ENCODE measurements around the gene RECQL5. TPM values are rescaled to one million over a fixed set of nuclear protein-coding genes. Genes with fewer than 3 reads are reported as not detected.

The RECQL5 gene
- polyA plus RNA-seq, 4 donors, result 23.0 to 62.8 (median 36.7) TPM

DNA sequence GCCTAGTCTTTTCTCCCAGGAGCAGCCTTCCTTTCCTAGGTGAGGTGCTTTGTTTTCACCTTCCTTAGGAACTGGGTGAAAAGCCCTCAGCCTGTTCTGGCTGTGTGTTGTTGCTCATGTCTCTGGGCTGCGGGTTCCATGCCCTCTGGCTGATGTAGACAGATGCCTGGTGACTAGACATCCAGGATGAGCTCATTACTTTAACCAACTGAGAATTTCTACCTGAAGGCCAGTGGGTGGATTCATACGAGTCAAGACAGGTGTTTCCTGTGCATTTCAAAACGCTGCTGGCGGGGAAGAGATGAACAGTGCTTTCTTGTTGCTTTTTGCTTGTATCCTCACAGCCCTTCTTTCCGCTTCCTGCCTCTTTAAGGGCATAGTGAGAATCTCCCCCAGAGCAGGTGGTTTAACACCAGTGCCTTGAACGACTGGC lies 22.5 kb upstream of the RECQL5 start:
- no peak for DNase-seq (ENCODE audit: low read depth in 4 of 4, low spot score in 3 of 4)

DNA sequence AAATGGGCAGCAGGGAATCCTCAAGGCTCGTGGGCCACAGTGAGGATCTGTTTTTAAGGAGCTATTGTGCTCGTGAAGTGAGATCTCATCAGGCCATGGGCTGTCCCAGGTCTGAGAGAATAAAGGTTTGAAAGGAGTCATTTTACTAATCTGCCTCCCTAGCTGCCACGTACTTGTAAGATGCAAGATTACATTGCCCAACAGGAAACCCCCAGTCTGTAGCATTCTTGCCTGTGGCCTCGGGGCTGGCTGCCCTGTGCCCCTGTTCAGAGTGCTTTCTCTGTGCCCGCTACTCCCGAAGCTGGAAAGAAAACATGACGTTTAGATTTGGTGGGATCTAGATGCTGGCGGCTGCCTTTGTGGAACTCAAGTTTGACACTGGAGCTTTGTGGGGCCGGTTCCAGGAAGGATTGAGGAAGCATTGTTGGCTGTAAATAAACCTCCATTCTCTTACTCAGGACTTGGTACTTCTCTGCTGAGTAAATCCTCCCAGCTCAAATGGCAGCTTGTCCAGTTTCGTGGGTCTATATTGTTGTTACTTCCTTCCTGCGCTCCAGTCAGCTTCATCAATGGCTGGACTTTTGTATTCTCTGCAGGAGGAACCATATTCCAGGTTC lies 21.4 kb upstream of the RECQL5 start:
- DNase-seq (ENCODE audit: low read depth in 4 of 4, low spot score in 3 of 4), result no peak

DNA sequence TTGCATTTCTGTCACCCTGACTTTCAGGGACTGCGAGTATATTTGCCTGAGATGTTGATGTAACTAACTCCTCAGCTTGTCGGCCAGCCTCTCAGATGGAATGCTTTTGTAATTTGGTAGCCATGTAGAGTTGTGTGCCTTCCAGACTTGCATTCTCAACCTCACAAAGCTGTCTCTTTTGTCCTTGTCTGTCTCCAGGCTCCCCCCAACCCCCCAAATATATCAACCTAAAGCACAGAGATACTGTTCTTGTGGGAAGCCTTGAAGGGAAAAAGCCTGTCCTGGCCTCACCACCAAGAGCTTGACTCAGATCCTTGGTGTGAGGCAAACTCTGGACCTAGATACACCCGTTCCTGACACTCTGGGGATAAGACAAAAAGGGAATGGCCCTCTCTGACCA lies 18.5 kb upstream of the RECQL5 start:
- no peak for DNase-seq (ENCODE audit: low read depth in 4 of 4, low spot score in 3 of 4)

DNA sequence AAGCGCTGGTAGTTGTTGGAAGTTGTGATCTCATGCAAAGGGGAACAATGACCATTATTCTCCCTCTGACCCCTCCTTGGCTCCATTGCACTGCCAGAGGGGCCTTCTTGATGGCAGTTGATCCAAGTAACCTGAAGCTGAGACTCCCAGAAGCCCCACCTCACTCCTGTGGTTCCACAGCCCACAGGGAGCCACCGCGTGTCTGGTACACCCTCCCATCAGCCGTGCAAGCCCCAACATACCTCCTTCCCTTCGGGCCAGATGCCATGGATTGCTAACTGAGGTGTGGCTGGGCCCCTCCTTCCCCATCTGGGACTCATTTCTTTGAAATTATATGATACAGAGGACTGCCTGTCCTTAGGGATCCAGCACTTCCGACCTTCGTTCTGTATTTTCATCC lies 18.0 kb upstream of the RECQL5 start:
- no peak for DNase-seq (ENCODE audit: low read depth in 4 of 4, low spot score in 3 of 4)

DNA sequence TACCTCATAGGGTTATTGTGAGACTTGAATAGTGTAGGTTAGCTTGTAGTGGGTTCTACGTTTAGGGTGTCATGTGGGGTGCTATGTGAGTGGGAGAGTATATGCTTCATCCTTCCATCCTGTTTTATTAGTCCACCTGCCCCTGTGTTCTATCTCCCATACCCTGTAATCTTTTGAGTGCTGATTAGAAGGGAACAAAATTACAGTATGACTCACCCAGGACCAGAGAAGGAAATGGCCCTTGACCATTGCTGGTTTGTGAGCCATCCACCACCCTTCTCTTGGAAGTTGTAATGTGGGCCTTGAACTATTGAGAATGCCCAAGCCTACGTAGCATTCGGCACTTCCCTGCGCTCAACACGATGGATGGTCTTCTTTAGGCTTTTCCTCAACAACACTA lies 17.3 kb upstream of the RECQL5 start:
- no peak for DNase-seq (ENCODE audit: low read depth in 4 of 4, low spot score in 3 of 4)

DNA sequence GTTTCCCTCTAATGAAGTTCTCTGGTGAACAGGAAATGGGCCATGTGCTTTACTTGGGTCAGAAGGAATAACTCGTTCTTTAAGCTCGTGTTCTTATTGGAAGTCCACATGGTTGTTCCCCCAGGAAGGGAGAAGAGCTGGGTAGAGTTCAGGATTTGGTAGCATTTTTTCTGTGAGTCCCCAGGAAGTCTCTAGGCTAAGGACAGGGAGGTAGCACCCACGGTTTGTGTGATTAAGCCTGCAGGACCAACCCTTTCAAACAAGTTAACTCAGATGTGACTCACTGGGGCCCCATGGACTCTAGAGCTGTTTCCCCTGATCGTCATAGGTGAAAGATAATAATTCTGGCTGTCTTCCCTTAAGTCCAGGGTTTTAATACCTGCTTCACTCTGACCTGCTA lies 16.6 kb upstream of the RECQL5 start:
- DNase-seq (ENCODE audit: low read depth in 4 of 4, low spot score in 3 of 4), result no peak

DNA sequence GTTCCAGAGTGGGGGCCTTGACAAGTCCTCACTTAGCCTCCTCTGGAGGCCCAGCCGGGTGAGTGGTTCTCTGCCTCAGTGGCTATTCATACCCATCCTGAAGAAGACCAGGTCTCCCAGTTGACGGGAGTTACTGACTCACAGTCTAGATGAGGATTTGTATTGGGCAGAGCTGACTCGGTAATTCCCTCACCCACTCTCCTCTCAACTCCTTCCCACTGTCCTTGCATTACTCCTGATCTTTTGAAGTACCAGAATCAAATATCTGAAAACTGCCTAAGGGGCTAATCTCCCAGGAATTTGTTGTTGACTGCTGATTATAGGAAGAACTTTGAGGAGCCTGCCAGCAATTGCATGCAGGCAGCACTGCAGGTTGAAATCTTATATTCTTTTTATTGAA lies 14.3 kb upstream of the RECQL5 start:
- no peak for DNase-seq (ENCODE audit: low read depth in 4 of 4, low spot score in 3 of 4)

DNA sequence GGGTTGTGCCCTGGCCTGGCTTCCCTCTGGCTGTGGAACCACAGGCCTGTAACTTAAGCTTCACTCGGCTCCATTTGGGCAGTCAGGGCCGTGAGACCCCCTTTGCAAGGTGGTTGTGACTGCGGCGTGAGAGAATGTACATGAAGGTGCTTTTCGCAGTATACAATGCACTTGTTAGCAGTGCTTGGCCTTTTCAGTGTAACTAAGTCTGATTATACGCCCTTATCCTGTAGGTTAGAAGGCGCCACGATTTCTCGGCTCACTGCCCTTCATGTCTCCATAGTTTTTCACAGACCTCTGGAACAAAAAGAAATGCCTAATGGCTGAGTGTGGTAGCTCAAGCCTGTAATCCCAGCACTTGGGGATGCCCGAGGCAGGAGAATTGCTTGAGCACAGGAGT lies 13.5 kb upstream of the RECQL5 start:
- no peak for DNase-seq (ENCODE audit: low read depth in 4 of 4, low spot score in 3 of 4)

DNA sequence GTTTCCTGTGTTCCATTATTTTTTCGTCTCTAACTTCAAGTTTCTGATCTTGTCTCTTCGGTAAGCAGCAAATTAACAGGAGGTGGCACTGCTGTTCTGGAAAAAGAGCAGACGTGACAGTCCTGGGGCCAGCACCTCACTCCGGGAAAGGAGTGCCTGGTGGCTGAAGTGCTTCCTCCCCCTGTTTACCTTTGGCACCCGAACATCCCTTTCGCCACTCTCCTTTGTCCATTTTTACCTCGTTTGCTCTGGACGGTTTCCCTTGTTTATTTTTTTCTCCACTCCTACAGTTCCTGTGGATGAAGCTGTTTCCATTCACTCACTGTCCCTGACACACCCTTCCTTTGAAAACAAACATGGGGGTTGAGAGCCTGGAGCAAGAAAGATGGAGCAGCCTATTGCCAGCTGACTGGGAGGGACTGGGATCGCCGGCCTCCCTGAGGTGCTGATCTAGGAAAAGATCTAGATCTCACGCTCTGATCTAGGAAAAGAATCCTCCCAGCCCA lies 12.8 kb upstream of the RECQL5 start:
- DNase-seq (ENCODE audit: low read depth in 4 of 4, low spot score in 3 of 4), result no peak

DNA sequence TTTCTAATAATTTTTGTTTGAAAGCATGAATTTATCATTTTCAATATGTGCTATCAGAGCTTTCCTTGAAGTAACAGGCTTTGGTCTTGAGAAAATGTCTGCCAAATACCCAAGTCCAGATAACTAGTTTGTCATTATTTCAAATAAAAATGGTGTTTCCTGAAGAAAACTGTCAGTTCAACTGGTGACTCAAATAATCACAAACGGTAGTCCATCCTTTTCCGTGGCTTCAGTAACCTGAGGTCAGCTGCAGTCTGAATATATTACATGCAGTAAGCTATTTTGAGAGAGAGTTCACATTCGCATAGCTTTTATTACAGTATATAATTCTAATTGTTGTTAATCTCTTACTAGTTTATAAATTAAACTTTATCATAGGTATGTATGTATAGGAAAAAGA lies 9.5 kb upstream of the RECQL5 start:
- no peak for DNase-seq (ENCODE audit: low read depth in 4 of 4, low spot score in 3 of 4)

DNA sequence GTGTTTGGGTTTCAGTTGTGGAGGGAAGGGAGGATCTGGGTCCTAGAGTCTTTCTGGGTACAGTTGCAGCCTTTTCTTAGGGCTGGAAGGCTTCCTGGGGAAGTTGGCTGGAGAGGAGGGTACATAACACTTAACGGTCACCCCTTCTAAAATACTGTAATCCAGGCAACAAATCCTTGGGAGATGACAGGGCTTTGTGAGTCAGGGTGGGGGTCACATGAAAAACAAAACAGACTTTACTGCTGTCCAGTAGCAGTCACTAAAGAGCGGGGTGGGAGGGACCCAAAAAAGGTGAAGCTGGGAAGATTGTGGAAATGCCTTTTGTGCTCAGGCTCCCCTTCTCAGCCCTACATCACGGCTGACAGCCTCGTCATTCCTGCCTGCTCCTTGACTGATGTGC lies 6.5 kb upstream of the RECQL5 start:
- no peak for DNase-seq (ENCODE audit: low read depth in 4 of 4, low spot score in 3 of 4)

DNA sequence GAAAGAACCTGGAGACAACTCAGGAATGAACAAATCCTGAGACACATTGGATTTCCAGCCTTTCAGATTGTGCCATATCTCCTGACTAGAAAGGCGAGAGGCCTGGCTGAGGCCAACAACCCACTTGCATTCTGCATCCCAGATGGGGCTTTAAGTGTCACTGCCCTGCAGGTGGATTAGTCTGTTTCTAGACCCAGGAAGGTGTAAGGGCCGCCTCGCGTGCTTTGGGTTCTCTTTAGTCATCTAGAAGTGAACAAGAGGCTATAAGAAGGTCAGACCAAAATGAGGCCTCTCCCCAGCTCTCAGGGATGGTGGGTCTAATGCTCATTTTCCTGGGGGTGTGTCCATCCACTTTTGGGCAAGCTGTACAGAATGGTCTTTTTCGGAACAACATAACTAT lies 5.1 kb upstream of the RECQL5 start:
- no peak for DNase-seq (ENCODE audit: low read depth in 4 of 4, low spot score in 3 of 4)

DNA sequence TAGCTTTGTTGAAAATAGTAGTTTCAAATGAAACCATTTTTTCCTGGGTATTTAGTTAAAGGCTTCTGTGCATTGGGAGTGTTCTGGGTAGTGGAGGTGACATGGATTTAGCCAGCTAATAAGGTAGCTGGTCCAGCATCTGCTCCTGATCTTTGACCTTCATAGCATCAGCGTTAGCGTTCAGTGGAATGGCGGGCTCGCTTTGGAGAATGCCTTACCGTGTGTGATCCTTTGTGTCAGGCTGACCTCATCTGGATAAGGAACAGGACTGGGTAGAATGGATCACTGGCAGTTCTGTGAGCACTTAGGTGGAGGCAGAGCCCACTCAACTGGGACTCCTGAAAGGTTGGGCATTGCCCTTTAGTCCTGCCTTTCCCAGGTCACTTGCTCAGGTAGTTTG lies 3.9 kb upstream of the RECQL5 start:
- no peak for DNase-seq (ENCODE audit: low read depth in 4 of 4, low spot score in 3 of 4)

DNA sequence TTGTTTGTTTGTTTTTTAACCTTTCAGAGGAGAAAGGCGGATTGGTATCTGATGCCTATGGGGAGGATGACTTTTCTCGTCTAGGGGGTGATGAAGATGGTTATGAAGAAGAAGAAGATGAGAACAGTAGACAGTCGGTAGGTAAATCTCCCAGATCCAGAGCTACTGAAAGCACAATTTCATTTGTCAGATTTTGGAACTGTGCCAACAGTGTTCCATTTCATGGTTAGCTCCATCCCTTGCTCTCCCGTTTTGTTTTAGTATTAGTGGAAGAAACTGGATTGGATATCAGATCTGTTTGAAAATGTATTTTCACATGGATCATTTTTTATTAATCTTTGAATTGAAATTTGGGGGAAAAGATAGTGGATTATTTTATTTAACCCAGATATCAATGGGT lies 1.5 kb upstream of the RECQL5 start:
- no peak for DNase-seq (ENCODE audit: low read depth in 4 of 4, low spot score in 3 of 4)

DNA sequence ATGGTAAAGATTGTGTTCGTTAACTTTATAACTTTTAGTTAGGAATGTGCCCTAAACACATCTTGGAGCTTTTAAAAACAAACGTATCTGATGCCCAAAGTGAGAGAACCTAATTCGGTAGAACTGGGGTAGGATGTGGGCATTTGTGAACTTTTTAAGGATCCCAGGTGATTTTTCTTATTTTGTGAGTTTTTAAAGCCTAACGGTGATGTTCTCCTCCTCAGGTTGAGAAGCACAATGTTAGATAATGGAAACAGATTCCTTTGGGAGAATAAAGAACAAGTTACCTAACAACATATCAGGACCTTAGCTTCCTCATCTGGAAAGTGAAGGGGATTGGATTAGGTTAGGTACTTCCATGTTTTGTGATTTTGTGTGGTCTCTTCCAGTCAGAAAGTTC lies 871 bp upstream of the RECQL5 start:
- no peak for DNase-seq (ENCODE audit: low read depth in 4 of 4, low spot score in 3 of 4)

DNA sequence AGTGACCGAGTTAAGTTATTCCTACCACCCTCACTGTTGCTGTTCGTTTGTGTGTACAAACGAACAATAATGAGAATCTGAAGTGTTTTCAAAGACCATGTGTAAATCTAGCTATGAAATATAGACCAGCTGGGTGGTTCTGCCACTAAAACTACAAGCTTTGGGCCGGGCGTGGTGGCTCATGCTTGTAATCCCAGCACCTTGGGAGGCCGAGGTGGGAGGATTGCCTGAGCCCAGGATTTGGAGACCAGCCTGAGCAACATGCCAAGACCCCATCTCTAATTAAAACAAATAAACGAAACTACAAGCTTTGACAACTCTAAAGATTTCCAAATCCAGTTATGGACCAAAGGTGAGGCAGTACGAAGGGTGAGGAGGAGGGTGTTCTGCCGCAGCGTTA lies 973 bp downstream of the RECQL5 start:
- DNase-seq (ENCODE audit: low read depth in 4 of 4, low spot score in 3 of 4), result no peak

DNA sequence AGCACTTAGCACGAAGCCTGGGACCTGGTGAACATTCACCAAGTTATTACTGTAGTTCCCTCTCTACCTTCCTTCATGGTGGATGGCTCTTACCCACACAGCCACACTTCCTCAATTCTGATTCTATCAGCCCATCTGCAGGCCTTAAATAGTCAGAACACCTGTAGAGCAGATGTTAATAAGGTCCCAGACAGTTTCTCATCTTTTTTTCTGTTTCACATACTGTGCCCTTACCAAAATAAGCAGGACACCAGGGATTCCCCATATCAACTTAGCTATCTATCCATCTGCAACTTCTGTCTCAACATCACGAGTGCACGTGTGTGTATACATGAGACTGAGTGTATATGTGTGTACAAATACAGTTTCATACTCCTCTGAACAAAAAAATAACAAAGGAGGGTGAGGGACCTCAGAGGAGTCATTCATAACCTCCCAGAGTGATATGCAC lies 2.8 kb downstream of the RECQL5 start:
- no peak for DNase-seq (ENCODE audit: low read depth in 4 of 4, low spot score in 3 of 4)

DNA sequence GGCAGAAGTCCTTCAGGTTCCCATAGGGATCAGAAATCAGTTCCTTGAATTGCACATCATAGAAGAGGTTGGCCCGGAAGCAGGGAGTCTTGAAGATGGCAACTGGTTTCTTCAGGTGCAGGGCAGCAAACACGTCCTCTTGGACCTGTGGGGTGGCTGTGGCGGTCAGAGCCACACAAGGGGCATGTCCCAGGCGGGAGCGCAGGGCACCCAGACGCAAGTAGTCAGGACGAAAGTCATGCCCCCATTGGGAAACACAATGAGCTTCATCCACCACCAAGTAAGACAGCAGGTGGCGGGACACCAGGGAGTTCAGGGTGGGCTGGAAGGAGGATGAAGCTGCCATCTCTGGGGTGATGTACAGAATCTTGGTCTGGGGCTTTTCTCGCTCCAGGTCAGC lies 4.4 kb downstream of the RECQL5 start:
- no peak for DNase-seq (ENCODE audit: low read depth in 4 of 4, low spot score in 3 of 4)

DNA sequence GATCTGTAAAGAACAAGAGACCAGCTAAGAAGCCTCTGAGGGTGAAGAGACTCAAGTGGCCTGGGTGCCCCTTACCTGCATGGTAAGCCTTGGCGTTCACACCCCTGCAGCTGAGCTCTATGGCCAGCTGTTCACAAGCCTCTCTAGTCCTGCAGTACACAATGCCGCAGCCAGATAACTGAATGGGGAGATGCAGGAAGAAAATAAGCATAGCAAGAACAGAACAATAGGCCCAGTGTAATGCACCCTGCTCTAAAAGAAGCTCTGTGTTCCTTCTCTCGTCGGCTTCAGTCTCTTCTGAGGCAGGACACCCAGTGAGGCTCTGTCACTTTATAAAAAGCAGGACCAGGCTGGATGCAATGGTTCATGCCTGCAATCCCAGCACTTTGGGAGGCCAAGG lies 5.4 kb downstream of the RECQL5 start:
- no peak for DNase-seq (ENCODE audit: low read depth in 4 of 4, low spot score in 3 of 4)

DNA sequence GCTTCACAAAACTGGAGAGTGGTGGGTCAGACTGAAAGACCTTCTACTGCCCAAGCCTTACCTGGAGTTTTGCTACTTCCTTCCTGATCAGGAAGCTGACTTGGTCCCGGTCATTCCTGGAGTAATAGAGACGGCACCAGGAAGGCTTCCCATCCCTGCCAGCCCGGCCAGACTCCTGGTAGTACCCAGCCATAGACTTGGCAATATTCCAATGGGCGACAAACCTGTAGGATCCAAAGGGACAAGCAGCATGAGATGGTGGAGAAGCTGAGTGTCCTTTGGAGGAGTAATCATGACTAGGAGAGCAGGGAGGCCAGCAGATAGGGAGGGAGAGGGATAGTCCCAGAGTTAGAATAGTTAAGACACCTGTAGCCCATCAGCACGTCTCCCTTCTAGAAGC lies 8.7 kb downstream of the RECQL5 start:
- DNase-seq (ENCODE audit: low read depth in 4 of 4, low spot score in 3 of 4), result no peak

DNA sequence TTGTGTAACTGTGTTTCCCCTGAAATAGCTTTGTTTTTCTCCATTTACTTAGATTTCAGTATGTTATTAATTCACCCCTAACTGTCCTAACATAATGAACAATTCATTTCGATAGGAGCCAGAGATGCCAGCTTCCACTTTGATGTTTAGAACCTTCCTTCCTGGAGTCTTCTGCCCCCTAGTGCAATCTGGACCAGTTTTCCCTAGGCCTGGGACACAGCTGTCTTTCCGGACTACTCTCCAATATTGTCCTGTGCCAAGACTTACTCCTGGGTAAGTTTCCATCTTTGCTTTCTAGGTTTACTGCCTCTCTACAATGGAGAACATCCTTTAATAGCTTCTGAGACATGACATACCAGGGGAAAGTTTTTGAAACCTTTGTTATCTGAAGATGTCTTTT lies 12.8 kb downstream of the RECQL5 start:
- DNase-seq (ENCODE audit: low read depth in 4 of 4, low spot score in 3 of 4), result no peak

DNA sequence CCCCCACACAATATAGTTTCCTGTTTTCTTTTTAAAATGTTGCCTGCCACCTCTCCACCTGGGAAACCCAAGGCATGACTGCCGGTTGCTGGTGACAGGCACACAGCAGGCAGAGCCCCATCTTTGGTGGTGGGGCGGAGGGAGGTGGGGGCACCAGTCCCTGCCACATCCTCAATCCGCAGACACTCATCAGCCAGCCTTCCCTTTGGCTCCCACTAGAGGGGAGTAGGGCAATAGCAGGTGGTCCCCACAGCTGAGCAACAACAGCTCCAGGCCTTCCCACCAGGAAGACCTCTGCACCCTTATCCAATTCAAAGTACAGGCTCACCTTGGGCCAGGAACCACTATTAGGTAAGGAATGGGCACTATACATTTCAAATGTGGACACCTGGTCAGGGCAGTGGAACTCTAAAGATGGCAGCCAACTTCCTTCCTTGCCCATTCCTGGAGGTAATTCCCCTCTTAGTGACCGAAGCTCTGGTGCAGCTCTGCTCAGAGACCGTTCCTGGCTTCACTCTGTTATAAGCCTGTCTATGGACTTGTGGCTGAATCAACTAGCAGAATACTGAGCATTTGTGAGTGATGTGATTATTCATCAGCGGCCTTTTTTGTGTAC lies 13.9 kb downstream of the RECQL5 start:
- no peak for DNase-seq (ENCODE audit: low read depth in 4 of 4, low spot score in 3 of 4)

DNA sequence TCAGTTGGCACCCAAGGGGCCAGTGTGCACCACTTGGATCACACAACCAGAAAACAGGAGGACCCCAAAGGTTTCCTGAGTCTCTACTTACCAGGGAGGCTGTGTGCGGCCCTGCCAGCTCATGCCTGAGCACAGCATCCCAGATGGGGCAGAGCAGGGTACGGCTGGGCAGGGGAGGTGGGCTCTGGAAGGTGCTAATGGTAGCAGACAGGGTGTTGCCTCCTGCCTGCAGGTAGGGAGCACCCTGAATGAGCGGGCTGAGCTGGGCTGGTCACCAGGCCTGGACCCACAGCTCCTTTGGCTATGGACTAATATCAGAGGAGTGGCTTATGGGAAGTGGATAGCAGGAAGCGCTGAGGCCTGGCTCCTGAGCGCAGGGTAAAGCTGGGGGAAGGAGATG lies 14.6 kb downstream of the RECQL5 start:
- DNase-seq (ENCODE audit: low read depth in 4 of 4, low spot score in 3 of 4), result no peak
